NCI-H748 (cell line): ENCODE measurements around the gene TGM1.
A peak's percentile ranks its signal among the peaks of the same experiment; 100 is the strongest.

ENCODE experiments used
- DNase-seq: peaks from one replicate; lab custom pipeline; 2025; ENCODE audit not compliant: unreplicated experiment; lab: John Stamatoyannopoulos, UW

Gene TGM1

GRCh38 chr14:24262821-24263733, at the start of gene TGM1:
Gene TGM1 (minus strand): TSS chr14:24263177. CDS start chr14:24262352, 825 bp downstream.
- no peak for DNase-seq

- DNase-seq = no peak
Observed at GRCh38 chr14:24311837-24312615, 49.0 kb upstream of the TGM1 start.

GRCh38 chr14:24310646-24311604, 47.9 kb upstream of the TGM1 start, which contains the start of gene LTB4R:
Gene LTB4R (plus strand): TSS chr14:24311502. CDS start chr14:24315652, 4,150 bp downstream.
- peak; percentile 91 for DNase-seq

GRCh38 chr14:24310265-24310645, 47.3 kb upstream of the TGM1 start:
- DNase-seq = peak; percentile 39

GRCh38 chr14:24309538-24310264, 46.7 kb upstream of the TGM1 start, which contains the start of gene LTB4R2:
Gene LTB4R2 (plus strand): TSS chr14:24310140. CDS start chr14:24310665, 525 bp downstream.
- no peak for DNase-seq

- no peak for DNase-seq
Observed at GRCh38 chr14:24308342-24309124, 45.6 kb upstream of the TGM1 start.

GRCh38 chr14:24307575-24308341, 44.8 kb upstream of the TGM1 start, which contains the start of gene CIDEB:
Gene CIDEB (minus strand): TSS chr14:24307977. CDS start chr14:24307858, 119 bp downstream.
- peak; percentile 49 for DNase-seq

- no peak for DNase-seq
Observed at GRCh38 chr14:24307156-24307574, 44.2 kb upstream of the TGM1 start.

- no peak for DNase-seq
Observed at GRCh38 chr14:24304019-24304387, 41.0 kb upstream of the TGM1 start.

GRCh38 chr14:24300326-24300980, 37.5 kb upstream of the TGM1 start:
- DNase-seq = no peak

- peak; percentile 87 for DNase-seq
Observed at GRCh38 chr14:24299255-24300191, 36.5 kb upstream of the TGM1 start, which contains the start of the genes DHRS1 and NOP9. Gene DHRS1 (minus strand): TSS chr14:24299780. CDS start chr14:24299106, 674 bp downstream. Gene NOP9 (plus strand): TSS chr14:24299850. CDS start chr14:24299955, 105 bp downstream.

- DNase-seq = peak; percentile 25
Observed at GRCh38 chr14:24298892-24299254, 35.9 kb upstream of the TGM1 start.

GRCh38 chr14:24297190-24297964, 34.4 kb upstream of the TGM1 start:
- DNase-seq = no peak

GRCh38 chr14:24296341-24297157, 33.6 kb upstream of the TGM1 start:
- peak; percentile 45 for DNase-seq

GRCh38 chr14:24293525-24293924, 30.5 kb upstream of the TGM1 start:
- no peak for DNase-seq
